Stimulated activated CD4-positive, alpha-beta T cell treated with anti-CD3 and anti-CD28 coated beads, Interleukin-1b, Interleukin-23, amount 100 ng/mL, for 48 hours (primary cell): ENCODE measurements around the gene PADI4.
A peak's percentile ranks its signal among the peaks of the same experiment; 100 is the strongest.
"Not testable (repeated sequence)": the region's sequence is repeated elsewhere in the genome, so short reads cannot be mapped to it uniquely, and the experiment has no call there.

ENCODE experiments used
- DNase-seq: peaks from one replicate; pipeline ENCODE4 v3.0.0-alpha.2; 2020

Gene PADI4

GRCh38 chr1:17316704-17317103, 8.7 kb downstream of the PADI4 start:
- no peak for DNase-seq

- no peak for DNase-seq
Measured at GRCh38 chr1:17318262-17318661, 10.3 kb downstream of the PADI4 start.

DNA sequence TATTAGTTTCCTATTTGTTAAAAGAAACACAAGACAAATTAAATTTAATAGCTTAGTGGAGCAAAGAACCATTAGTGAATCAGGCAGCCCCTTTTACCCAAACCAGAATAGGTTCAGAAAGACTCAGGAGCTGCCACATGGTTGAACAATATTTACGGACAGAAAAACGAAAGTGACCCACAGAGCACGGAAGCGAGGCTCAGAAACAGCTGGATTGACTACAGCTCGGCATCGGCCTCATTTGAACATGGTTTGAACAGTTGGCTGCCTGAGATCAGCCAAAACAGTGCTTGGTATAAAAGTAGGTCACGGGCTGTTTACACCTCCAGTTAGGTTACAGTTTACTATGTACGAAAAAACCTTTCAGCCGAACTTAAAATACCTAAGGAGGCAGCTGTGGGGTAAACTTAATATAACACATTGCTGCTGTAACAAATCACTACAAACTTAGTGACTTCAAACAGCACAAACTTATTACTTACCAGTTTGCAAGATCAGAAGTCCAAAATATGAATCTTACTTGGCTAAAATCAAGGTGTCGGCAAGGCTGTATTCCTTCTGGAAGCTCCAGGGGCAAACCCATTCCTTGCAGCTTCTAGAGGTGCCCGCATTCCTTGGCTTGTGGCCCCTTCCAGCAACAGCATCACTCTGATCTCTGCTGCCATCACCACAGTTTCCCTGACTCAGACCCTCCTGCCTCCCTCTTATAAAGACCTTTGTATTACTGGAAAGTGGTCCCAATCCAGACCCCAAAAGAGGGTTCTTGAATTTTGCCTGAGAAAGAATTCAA, 11.8 kb downstream of the PADI4 start:
- DNase-seq, result no peak

GRCh38 chr1:17321857-17322390, 13.9 kb downstream of the PADI4 start:
- not testable (repeated sequence) for DNase-seq

GRCh38 chr1:17328855-17329254, 20.9 kb downstream of the PADI4 start:
- no peak for DNase-seq

DNA sequence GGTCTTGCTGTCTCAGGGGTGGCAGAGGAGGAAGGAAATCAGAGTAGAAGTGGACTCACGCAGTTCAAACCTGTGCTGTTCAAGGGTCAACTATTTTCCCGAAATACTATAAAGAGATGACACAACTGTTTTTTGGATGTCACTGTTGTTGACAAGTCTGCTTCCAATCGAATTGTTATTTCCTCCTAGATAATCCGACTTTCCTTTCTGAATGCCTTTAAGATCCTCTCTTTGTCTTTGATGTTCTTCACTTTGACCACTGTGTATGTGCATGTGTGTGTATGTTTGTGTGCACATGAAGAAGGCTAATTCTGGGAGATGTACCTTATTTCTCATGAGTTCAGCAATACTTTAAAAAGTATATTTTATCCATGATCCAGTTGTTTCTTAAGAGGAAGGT, 21.6 kb downstream of the PADI4 start:
- DNase-seq, result no peak

GRCh38 chr1:17330856-17331255, 22.9 kb downstream of the PADI4 start:
- DNase-seq, result no peak

DNA sequence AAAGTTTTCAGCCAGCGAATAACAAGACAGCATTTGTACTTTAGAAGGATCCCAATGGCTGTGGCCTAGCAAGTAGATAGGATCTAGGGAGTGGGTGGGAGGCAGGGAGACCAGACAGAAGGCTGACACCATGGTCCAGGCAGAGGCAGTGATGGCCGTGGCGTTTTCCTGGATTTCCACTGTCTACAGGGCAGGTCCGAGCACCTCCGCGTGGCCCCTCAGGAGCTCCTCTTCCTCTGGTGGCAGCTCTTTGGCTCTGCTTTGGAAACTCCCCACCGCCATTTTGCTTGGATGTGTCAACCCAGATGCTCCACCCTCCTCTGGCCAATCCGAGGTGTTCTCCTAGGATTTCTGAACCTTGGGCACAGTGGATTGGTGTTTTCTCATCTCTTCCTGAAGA, 25.1 kb downstream of the PADI4 start:
- no peak for DNase-seq

GRCh38 chr1:17335821-17336710, 28.1 kb downstream of the PADI4 start:
- DNase-seq, result peak; percentile 69

- no peak for DNase-seq
Measured at GRCh38 chr1:17338706-17339493, 30.9 kb downstream of the PADI4 start.

DNA sequence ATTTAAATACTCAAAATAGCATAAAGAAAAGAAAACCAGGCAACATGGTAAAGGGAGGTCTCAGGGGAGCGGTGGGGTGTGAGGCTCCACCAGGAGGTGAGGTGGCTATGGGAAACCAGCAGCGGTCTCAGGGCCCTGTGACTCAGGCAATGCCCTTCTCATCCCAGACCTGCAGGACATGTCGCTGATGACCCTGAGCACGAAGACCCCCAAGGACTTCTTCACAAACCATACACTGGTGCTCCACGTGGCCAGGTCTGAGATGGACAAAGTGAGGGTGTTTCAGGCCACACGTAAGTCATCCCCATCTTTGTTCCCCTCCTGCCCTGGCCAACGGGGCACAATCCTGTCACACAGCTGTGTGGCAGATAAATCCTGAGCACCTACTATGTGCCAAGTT, 31.5 kb downstream of the PADI4 start:
- DNase-seq, result no peak

- no peak for DNase-seq
Measured at GRCh38 chr1:17340358-17340757, 32.4 kb downstream of the PADI4 start.

DNA sequence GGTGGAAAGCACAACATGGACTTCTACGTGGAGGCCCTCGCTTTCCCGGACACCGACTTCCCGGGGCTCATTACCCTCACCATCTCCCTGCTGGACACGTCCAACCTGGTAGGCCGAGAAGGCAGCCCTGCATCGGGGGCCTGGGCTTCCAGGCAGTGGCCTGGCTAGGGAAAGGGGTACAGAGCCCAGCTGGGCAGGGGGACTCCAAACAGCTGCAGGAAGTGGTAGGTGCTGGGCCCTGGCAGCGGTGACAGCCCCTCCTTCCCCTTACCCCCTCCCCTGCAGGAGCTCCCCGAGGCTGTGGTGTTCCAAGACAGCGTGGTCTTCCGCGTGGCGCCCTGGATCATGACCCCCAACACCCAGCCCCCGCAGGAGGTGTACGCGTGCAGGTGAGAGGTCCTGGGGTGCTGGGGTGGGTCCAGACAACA, 34.0 kb downstream of the PADI4 start:
- DNase-seq, result no peak

- not testable (repeated sequence) for DNase-seq
Measured at GRCh38 chr1:17345506-17345905, 37.5 kb downstream of the PADI4 start.

DNA sequence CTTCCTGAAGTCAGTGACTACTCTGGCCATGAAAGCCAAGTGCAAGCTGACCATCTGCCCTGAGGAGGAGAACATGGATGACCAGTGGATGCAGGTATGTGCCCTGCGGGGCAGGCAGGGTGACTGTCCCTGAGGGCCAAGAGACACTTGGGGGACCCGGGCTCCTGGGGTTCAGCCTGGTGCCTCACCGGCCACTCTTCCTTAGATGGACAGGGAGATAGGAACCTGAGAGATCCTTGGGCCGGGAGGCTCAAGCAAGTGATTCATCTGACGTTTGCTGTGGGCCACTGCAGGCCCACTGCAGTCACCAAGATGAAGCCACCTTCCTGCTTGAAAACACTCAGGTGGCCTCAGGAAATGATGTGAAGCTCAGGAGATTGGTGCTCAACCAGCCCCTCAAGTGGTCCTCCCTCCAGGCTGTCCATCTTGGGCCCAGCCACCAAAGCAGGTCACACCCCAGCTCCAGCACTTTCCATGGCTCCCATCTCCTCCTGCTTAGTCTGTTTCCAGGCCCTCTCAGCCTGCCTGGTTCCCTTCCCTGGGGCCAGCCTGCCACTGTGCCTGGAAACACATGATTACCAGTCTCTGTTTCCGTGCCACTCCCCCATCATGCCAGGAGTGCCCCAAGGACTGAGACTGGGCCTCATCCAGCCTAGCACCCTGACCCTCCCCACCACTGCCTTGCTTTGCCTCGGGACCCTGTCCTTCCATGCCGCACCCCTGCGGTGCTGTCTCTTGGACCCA, 38.2 kb downstream of the PADI4 start:
- DNase-seq, result no peak

DNA sequence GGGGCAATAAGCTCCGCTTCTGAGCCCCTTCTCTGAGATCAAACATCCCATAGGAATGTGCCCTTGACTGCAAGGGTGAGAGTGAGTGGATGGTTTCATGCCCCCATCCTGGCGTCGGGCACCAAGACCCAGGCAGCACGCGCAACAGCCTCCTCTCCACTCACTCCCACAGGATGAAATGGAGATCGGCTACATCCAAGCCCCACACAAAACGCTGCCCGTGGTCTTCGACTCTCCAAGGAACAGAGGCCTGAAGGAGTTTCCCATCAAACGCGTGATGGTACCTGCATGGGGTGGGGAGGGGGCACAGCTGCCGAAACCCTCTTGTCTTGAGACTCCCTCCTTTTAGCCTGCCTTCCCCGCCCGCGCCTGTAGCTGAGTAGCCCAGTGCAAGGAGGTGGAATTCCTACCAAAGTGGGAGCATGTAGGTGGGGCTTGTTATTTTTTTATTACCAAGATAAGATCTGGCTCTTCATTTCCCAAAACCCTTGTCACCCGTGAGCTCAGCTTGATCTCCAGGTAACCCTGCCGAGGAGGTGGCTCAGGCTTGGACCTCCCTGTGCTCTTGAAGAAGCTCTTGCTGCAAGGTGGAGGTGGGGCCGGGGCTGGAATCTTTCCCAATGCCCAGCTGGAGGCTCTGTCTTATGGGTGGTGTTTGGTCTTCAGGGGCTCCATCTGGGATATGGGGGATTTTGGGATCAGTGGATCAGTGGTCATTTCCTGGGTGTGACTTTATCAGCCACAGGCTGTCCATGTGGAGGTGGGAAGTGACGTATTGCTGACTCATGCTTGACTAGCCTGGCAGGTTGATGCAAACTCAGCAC, 40.0 kb downstream of the PADI4 start:
- DNase-seq, result no peak

DNA sequence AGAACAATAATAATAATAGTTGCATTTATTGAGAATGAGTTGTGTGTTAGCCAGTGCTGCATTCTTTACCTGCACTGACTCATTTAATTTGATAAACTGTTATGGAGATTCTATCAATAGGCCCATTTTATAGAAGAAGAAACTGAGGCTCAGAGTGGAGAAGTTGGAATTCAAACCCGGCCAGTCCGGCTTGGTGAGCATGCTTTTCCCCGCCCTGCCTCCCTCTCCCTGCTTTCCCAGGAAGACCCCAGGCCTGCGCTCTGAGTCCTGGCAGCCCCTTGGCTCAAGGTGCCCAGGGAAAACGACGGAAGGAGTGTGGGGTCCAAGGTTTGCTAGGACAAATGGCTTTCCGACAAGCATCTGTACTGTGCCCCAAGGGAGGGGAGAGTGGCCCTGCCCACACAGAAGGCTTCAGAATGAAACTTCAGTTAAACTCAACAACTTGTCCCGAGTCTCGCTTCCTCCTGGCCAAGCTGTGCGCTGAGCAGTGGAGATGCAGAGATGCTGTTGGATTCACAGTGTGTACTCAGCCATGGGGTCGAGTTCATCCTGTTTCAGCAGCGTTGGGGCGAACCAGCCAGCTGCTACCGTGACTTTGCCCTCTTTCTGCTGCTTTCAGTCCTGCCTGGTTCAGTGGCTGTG, 40.7 kb downstream of the PADI4 start:
- no peak for DNase-seq

DNA sequence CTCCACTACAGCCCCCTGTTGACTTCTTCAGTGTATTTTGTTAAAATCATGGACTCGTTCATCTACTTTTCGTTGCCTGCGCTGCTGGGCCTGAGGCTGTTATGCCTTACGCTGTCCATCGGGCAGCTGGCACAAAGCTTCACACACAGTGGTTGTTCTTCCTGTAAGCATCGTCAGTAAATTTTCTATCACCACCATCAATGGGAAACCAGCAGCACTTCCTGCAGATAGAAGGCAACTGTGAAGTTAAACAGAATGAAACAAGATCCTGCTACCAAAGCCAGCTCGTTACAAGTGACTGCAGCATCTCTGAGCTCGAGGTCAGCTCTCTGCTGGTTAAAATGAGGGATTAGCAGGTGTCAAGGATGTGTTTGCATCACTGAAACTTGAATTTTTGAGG, 42.1 kb downstream of the PADI4 start:
- no peak for DNase-seq

GRCh38 chr1:17350928-17351446, 43.0 kb downstream of the PADI4 start:
- no peak for DNase-seq

DNA sequence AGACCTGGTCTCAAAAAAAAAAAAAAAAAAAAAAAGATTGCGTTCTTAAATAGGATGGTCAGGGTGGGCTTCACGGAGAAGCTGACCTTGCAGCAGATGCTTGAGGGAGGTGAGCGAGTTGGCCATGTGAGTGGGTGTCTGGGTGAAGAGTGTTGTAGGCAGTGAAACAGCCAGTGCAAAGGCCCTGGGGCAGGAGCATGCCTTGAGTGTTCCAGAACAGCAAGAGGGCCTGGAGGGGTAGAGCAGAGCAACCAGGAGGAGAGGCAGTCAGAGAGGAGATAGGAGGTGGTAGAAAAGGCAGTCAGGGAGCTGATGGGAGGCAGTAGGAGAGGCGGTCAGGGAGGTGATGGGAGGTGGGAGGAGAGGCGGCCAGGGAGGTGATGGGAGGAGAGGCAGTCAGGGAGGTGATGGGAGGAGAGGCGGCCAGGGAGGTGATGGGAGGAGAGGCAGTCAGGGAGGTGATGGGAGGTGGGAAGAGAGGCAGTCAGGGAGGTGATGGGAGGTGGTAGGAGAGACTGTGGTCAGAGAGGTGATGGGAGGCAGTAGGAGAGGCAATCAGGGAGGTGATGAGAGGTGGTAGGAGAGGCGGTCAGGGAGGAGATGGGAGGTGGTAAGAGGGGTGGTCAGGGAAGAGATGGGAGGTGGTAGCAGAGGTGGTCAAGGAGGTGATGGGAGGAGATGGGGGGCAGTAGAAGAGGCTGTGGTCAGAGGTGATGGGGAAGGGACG, 43.8 kb downstream of the PADI4 start:
- DNase-seq, result no peak
